Measurements from ENCODE around the gene C7orf57.
"Not testable (repeated sequence)": the region's sequence is repeated elsewhere in the genome, so short reads cannot be mapped to it uniquely, and the experiment has no call there.

The C7orf57 gene

GRCh38 chr7:48035301-48035966 lies at the start of gene C7orf57:
Gene C7orf57 (plus strand): TSS chr7:48035543. CDS start chr7:48036309, 766 bp downstream.
- DNase-seq (ENCODE audit: low spot score) (peak; percentile 86), FAIRE-seq (peak; percentile 26)

DNA sequence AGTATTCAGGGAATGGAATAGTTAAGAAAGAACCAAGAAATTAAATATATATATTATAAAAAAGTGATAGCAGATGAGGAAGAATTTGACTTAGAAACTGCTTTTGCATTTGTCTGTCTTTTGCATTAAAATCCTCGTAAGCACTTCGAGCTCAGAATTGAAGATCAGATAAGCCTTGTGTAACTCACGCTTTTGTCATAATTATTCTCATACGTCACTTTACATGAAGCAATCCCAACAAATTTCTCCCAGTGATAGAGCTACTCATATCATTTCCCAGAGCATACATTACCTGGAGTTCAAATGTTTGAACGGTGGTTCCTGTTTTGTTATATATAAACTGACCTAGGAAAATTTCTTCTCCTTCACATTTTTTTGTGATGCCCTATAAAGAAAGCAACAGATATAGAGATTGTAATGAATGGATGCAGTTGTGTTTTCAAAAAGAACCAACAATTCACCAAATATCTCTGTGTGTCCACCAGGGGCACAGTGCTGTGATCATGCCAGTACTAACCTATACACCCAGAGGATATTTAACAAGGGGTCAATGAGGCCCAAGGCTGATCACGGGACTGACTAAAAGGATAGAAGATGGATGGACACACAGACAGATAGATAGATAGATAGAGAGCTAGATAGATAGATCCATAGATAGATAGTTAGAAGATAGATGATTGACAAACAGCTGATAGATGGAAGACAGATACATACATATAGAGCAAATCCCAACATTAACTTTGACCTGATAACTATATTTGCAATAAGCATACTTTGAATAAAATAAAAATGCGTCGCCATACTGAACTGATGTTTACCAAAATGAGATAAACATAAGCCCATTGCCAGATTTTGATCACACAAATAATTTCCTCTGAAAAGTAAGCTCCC lies 46.6 kb upstream of the C7orf57 start:
- DNase-seq (ENCODE audit: low spot score) (no peak), FAIRE-seq (no peak)

- not testable (repeated sequence) for FAIRE-seq
Measured at GRCh38 chr7:47989607-47990400, 45.5 kb upstream of the C7orf57 start.

GRCh38 chr7:47990592-47990991 lies 44.8 kb upstream of the C7orf57 start:
- DNase-seq (ENCODE audit: low spot score) (no peak), FAIRE-seq (no peak)

More at GRCh38 chr7:47989607-47990400, 45.5 kb upstream of the C7orf57 start:
- DNase-seq (ENCODE audit: low spot score), result not testable (repeated sequence)

- no peak for DNase-seq (ENCODE audit: low spot score)
- no peak for FAIRE-seq
Measured at GRCh38 chr7:47991270-47991669, 44.1 kb upstream of the C7orf57 start.

DNA sequence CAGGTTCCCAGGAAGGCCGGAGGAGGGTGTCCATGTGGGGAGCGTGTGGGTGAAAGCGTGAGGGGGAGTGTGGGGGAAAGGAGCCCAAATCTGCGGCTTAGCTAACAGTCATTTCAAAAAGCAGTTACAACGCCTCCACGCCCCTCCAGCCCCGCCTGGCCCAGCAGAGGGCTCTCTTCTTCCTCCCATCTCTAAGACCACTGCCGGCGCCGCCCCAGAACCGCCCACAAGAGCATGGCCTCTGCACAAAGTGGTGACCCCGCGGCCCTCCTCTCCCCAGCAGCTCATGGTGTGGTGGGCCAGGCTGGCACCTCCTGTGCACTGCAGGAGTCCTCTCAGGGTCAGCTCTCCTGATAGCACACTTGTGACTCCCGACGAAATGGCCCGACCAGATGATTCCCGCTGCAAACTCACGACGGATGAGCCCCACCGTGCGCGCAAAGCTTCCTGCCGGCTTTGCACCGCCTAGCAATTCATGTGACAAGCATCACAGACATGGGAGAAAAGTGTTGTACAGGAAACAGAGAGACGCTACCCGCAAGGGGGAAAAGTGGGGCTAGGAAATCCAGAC lies 43.5 kb upstream of the C7orf57 start:
- FAIRE-seq (no peak), DNase-seq (ENCODE audit: low spot score) (peak; percentile 54)

- DNase-seq (ENCODE audit: low spot score), result no peak
- no peak for FAIRE-seq
Measured at GRCh38 chr7:47992446-47992845, 42.9 kb upstream of the C7orf57 start.

GRCh38 chr7:47999413-47999812 lies 35.9 kb upstream of the C7orf57 start:
- no peak for FAIRE-seq

GRCh38 chr7:48000164-48000563 lies 35.2 kb upstream of the C7orf57 start:
- DNase-seq (ENCODE audit: low spot score) (peak; percentile 60), FAIRE-seq (peak; percentile 50)

More at GRCh38 chr7:47999413-47999812, 35.9 kb upstream of the C7orf57 start:
- no peak for DNase-seq (ENCODE audit: low spot score)

DNA sequence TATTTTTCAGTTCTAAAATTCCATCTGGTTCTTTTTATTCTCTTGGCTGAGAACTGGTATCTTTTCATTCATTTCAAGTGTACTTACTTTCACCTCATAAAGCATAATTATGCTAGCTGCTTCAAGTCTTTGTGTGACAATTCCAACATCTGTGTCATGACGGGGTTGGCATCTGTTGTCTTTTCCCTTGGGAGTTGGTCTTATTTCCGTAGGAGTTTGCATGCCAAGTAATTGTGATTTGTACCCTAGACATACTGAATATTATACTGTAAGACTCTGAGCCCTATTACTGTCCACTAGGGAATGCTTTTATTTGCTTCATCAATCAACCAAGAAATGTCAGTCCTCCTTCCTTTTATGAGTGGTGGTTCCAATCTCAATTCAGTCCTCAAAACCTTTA lies 31.3 kb upstream of the C7orf57 start:
- DNase-seq (ENCODE audit: low spot score) (no peak), FAIRE-seq (no peak)

- FAIRE-seq (no peak), DNase-seq (ENCODE audit: low spot score) (no peak)
Measured at GRCh38 chr7:48004638-48005037, 30.7 kb upstream of the C7orf57 start.

GRCh38 chr7:48006866-48007265 lies 28.5 kb upstream of the C7orf57 start:
- DNase-seq (ENCODE audit: low spot score), result no peak
- no peak for FAIRE-seq

DNA sequence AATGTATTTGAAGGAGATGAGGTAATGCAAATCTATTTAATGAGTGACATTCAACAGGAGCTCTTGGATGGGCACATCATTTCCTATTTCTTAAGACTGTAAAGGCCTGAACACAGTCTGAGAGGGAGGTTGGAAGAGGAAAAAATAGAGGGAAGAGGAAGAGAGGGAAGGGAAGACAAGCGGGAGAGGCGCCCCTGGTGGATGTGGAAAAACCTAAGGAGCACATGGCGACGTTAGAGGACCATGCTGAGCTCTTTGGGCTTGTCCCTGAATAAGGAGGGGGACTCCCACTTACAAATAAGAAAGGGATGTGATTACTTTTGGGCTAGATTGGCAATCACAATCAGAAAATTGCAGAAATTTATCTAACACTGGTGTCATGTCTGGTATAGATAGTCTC lies 26.1 kb upstream of the C7orf57 start:
- DNase-seq (ENCODE audit: low spot score) (no peak), FAIRE-seq (no peak)

DNA sequence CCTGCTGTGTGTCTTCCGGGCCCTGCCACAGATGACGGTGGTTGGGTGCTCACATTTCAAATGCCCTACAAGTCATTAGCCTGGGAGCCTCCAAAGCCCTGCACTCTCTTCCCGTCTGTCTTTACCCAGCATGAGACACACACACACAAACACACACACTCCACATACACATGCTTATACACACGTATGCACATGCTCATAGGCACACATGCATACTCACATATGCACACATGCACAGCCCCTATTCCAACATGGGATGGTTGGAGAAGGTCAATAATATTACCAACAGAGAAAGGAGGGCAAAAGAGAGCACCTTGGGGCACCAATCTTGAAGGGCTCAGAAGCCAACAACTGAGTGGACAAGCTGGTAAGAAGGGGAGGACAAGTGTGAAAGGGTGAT lies 25.4 kb upstream of the C7orf57 start:
- no peak for DNase-seq (ENCODE audit: low spot score)
- no peak for FAIRE-seq

GRCh38 chr7:48011323-48011722 lies 24.0 kb upstream of the C7orf57 start:
- no peak for FAIRE-seq
- no peak for DNase-seq (ENCODE audit: low spot score)

DNA sequence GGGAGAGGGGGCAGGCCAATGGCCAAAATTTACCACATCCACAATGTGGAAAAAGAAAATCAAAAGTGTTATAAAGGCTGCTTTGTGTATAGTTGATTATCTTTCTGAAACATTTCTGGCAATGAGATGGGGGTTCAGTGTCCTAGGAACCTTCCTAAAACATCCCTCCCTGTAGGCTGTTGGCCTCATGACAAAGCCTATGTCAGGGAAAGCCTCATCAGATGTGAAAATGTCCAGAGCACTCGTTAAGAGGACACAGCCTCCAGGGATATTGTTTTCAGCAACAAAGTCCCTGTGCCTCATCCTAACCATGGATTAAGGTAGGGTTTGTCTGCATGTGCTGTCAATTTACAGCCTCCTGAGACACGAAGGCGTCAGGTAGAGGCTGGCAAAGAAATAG lies 23.4 kb upstream of the C7orf57 start:
- DNase-seq (ENCODE audit: low spot score) (no peak), FAIRE-seq (no peak)

DNA sequence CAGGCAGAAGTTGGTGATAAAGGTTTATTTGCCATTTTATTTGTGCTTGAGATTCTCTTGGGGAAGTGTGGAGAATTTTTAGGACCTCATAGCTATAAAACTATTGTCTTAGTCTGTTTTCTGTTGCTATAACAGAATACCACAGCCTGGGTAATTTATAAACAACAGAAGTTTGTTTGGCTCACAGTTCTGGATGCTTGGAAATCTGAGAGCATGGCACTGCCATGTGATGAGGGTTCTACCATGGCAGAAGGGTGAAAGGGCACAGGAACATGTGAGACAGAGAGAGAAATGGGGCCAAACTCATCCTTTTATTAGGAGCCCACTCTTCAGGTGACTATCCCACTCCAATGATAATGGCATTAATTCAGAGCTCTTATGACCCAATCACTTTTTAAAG lies 18.7 kb upstream of the C7orf57 start:
- FAIRE-seq, result no peak
- no peak for DNase-seq (ENCODE audit: low spot score)

DNA sequence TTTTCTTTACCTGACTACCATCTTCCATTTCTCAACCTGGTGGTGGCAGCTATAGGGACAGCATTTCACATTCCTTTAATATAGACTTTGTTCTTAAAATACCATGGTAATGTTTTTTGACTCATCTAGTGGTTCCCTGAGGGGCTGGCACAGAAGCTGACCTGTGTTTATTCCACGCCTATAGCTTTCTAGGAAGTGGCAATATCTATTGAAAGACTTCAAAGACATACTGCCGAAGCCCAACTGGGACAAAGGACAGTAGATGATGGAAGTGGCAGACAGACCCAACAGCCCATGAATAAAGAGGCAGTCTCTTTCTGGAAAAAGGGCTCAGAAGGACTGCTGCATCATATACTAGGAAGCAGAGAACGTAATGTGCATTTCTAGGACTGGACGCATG lies 17.7 kb upstream of the C7orf57 start:
- FAIRE-seq (no peak), DNase-seq (ENCODE audit: low spot score) (no peak)

DNA sequence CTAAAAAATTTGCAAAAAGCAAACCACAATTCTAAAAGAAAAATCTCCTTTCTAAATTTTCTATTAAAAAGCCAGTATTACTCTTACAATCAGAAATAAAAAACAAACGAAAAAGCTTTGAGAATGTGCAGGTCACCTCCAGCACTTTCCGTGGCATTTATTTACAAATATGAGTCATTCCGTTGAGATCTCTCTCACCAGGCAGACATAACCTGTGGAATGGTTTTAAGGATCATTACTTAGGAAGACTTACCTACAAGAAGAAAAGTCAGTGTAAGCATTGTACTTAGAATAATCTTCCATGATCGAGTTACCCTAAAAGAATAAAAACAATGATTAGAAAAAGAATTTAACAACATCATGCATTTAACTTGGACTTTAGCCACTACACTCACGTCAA lies 9.7 kb upstream of the C7orf57 start:
- DNase-seq (ENCODE audit: low spot score) (no peak), FAIRE-seq (peak; percentile 62)

DNA sequence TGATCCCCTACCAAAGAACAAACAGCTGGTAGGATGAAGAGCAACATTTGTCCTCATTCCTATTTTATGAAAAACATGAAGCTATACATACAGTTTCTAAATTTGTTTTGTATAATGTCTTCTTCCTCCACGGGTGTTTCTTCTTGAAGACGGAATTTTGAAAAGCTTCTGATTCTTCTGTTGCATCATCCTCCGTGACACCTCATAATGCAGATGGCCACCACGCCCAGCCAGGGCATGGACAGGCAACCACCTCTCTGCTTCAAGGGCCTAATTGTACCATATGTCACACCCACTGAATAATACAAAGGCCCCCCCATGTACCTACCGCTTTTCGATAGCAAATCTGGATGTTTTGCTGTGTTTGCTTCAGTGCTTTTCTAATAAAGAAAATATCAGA lies 6.4 kb upstream of the C7orf57 start, which contains the start of gene SUN3:
Gene SUN3, minus strand, starts transcription at position 170 of the 400 bp plus-strand sequence. Its CDS starts 169 bp downstream, at position 1.
- FAIRE-seq (no peak), DNase-seq (ENCODE audit: low spot score) (no peak)

- FAIRE-seq, result no peak
- no peak for DNase-seq (ENCODE audit: low spot score)
Measured at GRCh38 chr7:48031111-48031510, 4.2 kb upstream of the C7orf57 start.
